K562 (cell line): ENCODE measurements around the gene LCA5. TPM values are rescaled to one million over a fixed set of nuclear protein-coding genes. Genes with fewer than 3 reads are reported as not detected.

ENCODE experiments used
- ATAC-seq: fragments of 200-7000 bp; cut with Tn5 transposase; 3 replicates; pipeline ENCODE4 v1.9.1; 2020; ENCODE audit warnings: moderate library complexity
- BruUV-seq: library from RNA; stranded (reverse); fragments of 400-500 nt; replicated peaks from 2 replicates; lab custom pipeline; 2021; lab: Mats Ljungman, UMichigan
- CTCF ChIA-PET: fragments of 300-600 bp; formaldehyde crosslinking; extraction: SDS; loops from one replicate; lab custom pipeline; 2021; ENCODE audit warnings: low intra/inter-chr PET ratio; lab: Yijun Ruan, JAX
- POLR2A ChIA-PET: fragments of 300-600, 350-650 bp; sonication (Branson Sonifier 250); formaldehyde crosslinking; extraction: SDS; loops from one replicate; lab custom pipeline; 2021; ENCODE audit warnings: antibody characterized with exemption, inconsistent platforms; lab: Yijun Ruan, JAX
- DNase-seq, 4 experiments: peaks; one replicate each; pipeline versions ENCODE4 v3.0.0 to v3.0.0-alpha.2; 2011 to 2018; ENCODE audit warnings: low spot score in 3 of 4, mixed read lengths in 3 of 4; ENCODE audit errors: extremely low read depth in 1 of 4
- FAIRE-seq: peaks from 2 replicates; lab custom pipeline; 2011; peaks lifted over from hg19 to GRCh38; lab: Jason Lieb, UNC
- H2AFZ ChIP-seq: 2 replicates; pipeline ENCODE4 v1.6.0; 2011; ENCODE audit warnings: low read depth, low read length, control low read depth, inconsistent platforms
- H3K27ac ChIP-seq: fragments of 200-600 bp; 3 replicates; pipeline ENCODE4 v1.8.0; 2011; ENCODE audit warnings: low read depth, mild to moderate bottlenecking, control low read depth, inconsistent platforms, low read length, moderate library complexity, mixed read lengths; ENCODE audit errors: extremely low read depth
- H3K27me3 ChIP-seq, 2 experiments: fragments of 300-600 bp in 1 of 2; 2 replicates in 1 of 2; 3 replicates in 1 of 2; pipeline versions ENCODE4 v1.6.0 to v1.8.0; 2011; ENCODE audit warnings: inconsistent platforms in 2 of 2, low read length in 2 of 2, mild to moderate bottlenecking in 1 of 2, mixed read lengths in 1 of 2, moderate library complexity in 1 of 2; ENCODE audit not compliant: control insufficient read depth in 2 of 2, insufficient read depth in 2 of 2
- H3K36me3 ChIP-seq: fragments of 300-600 bp; 3 replicates; pipeline ENCODE4 v1.8.0; 2011; ENCODE audit warnings: mild to moderate bottlenecking, low read length, inconsistent platforms; ENCODE audit not compliant: control insufficient read depth, insufficient read depth
- H3K4me1 ChIP-seq, 2 experiments: fragments of 200-600 bp in 1 of 2; replicated peaks in 1 of 2; 2 replicates in 1 of 2; 3 replicates in 1 of 2; pipeline versions ENCODE4 v1.5.1 to v1.8.0; 2011; ENCODE audit warnings: inconsistent platforms in 2 of 2, low read length in 2 of 2, mild to moderate bottlenecking in 1 of 2, mixed read lengths in 1 of 2, moderate library complexity in 1 of 2; ENCODE audit not compliant: control insufficient read depth in 2 of 2, insufficient read depth in 2 of 2
- H3K4me2 ChIP-seq: 2 replicates; pipeline ENCODE4 v1.6.1; 2011; ENCODE audit warnings: low read length, control low read depth, inconsistent platforms, mixed read lengths; ENCODE audit not compliant: insufficient read depth
- H3K4me3 ChIP-seq: fragments of 200-600 bp; sonication (generic), shearing (Covaris generic); 2 replicates; pipeline ENCODE4 v1.5.1; 2016; ENCODE audit warnings: control low read depth, inconsistent platforms
- H3K79me2 ChIP-seq: fragments of 200-600 bp; 3 replicates; pipeline ENCODE4 v1.8.0; 2011; ENCODE audit warnings: low read length, inconsistent platforms; ENCODE audit not compliant: control insufficient read depth, insufficient read depth
- H3K9ac ChIP-seq, 2 experiments: 2 replicates each; pipeline versions ENCODE4 v1.6.0 to v1.6.1; 2011; ENCODE audit warnings: low read depth in 2 of 2, low read length in 2 of 2, control low read depth in 1 of 2, inconsistent platforms in 1 of 2, mild to moderate bottlenecking in 1 of 2, mixed read lengths in 1 of 2; ENCODE audit not compliant: insufficient read depth in 1 of 2
- H3K9me1 ChIP-seq: one replicate; pipeline ENCODE4 v1.6.0; 2011; ENCODE audit warnings: inconsistent platforms, mild to moderate bottlenecking, low read length, moderate library complexity; ENCODE audit not compliant: control insufficient read depth, insufficient read depth
- H3K9me3 ChIP-seq: replicated peaks from 2 replicates; pipeline ENCODE4 v1.5.1; 2011; ENCODE audit warnings: low read depth, low read length, inconsistent platforms; ENCODE audit not compliant: control insufficient read depth, insufficient read depth
- H4K20me1 ChIP-seq: replicated peaks from 2 replicates; pipeline ENCODE4 v1.6.1; 2011; ENCODE audit warnings: low read length, inconsistent platforms, mixed read lengths; ENCODE audit not compliant: control insufficient read depth, insufficient read depth
- ARID2 ChIP-seq: fragments of 450-650 bp; IDR thresholded peaks from 2 replicates; pipeline ENCODE4 v1.6.1; 2017; ENCODE audit warnings: antibody characterized with exemption, mild to moderate bottlenecking
- FOS ChIP-seq: IDR thresholded peaks from 3 replicates; pipeline ENCODE4 v1.6.1; 2011; ENCODE audit not compliant: insufficient read length; ENCODE audit errors: extremely low read depth
- HES1 ChIP-seq: fragments of 450-650 bp; IDR thresholded peaks from 2 replicates; pipeline ENCODE4 v1.6.1; 2016; ENCODE audit warnings: low read depth, mild to moderate bottlenecking, moderate library complexity
- STAG1 ChIP-seq: sonication (generic); formaldehyde crosslinking; IDR thresholded peaks from 2 replicates; pipeline ENCODE4 v1.5.0; 2020; ENCODE audit warnings: missing genetic modification reagents, borderline replicate concordance
- ZNF224 ChIP-seq: sonication (generic); formaldehyde crosslinking; IDR thresholded peaks from 2 replicates; pipeline ENCODE4 v1.8.0; 2022; ENCODE audit warnings: mild to moderate bottlenecking, missing genetic modification reagents
- in situ Hi-C: fragments of 300-500 bp; cut with MboI; formaldehyde crosslinking; loops from 4 replicates; pipeline ENCODE4 v1.15.0; 2018; ENCODE audit warnings: inconsistent platforms, mixed read lengths
- intact Hi-C: fragments of 100-400 bp; cut with micrococcal nuclease; formaldehyde crosslinking; loops from 2 replicates; pipeline ENCODE4 v1.14.2; 2022
- polyA plus RNA-seq, 8 experiments: library from polyadenylated mRNA; depleted of rRNA in 4 of 8; stranded (reverse) in 5 of 8; unstranded in 3 of 8; fragments of >200 nt; fragmentation: Nextera tagmentation in 2 of 8; fragmentation: Illumina TruSeq in 1 of 8; extraction: Ambion mirVana in 2 of 8; extraction: Trizol in 1 of 8; gene quantifications; 2 replicates each; pipeline versions ENCODE4 v1.2.1 to v1.2.3, GENCODE V29; 2011 to 2014; ENCODE audit warnings: inconsistent platforms in 1 of 8, missing spikeins in 1 of 8
- small RNA-seq: library from RNA; depleted of rRNA; stranded (forward); fragments of <200 nt; gene quantifications from one replicate; pipeline ENCODE3, GENCODE V24; 2014
- total RNA-seq, 7 experiments: library from RNA; depleted of rRNA in 6 of 7; stranded (reverse); fragments of >200 nt in 6 of 7; fragmentation: Illumina TruSeq in 2 of 7; extraction: Trizol in 2 of 7; gene quantifications; 2 replicates each; pipeline versions ENCODE4 v1.2.1 to v1.2.3, GENCODE V29; 2011 to 2021; ENCODE audit warnings: low replicate concordance in 1 of 7
- TF ChIP-seq, protein P1 (sequence below): fragments of 250-450 bp; sonication (Bioruptor Pico); IDR thresholded peaks from 2 replicates; pipeline ENCODE4 v1.9.0; 2021; ENCODE audit warnings: mild to moderate bottlenecking
- TF ChIP-seq, protein P2 (sequence below): fragments of 250-450 bp; sonication (Bioruptor Pico); IDR thresholded peaks from 2 replicates; pipeline ENCODE4 v1.5.0; 2021; ENCODE audit warnings: mild to moderate bottlenecking, borderline replicate concordance

LCA5 gene
- total and polyA plus RNA-seq, 9 of the 15 experiments (the other 6 are each of a cell fraction or from before 2014, with no cell fraction given) = 1.0 to 3.4 (median 1.8) TPM

DNA sequence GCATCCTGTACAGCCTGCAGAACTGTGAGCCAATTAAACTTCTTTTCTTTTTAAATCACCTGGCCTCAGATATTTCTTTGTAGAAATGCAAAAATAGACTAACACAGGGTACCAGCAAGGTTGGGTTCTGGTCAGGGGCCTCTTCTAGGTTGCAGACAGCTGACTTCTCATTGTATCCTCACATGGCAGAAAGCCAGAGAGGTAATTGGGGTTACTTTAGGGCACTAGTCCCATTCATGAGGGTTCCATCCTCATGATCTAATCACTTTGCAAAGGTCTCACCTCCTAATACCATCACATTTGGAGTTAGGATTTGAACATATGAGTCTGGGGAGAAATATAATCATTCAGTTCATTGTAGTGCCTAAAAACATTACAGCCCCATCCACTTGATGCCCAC lies 101.5 kb downstream of the LCA5 start:
- H3K9ac ChIP-seq = no peak overlapping the region
- no peak for FAIRE-seq
- H3K9me1 ChIP-seq = no peaks in the 10 kb centered on the region
- H3K4me1 ChIP-seq = no peaks in the 10 kb centered on the region
- no peak overlapping the region for H3K4me2 ChIP-seq
- ChIA-PET POLR2A (no interaction called here), CTCF (no interaction called here)
- H3K4me3 ChIP-seq = no peak overlapping the region
- BruUV-seq = no TSS peak
- in situ Hi-C loops = no loop called here
- H3K79me2 ChIP-seq = no peaks in the 10 kb centered on the region
- TF ChIP-seq HES1 = no peak
- no peak for TF ChIP-seq ZNF224 (CRISPR knock-in tag)
- no peak for TF ChIP-seq STAG1 (CRISPR knock-in tag)
- TF ChIP-seq ARID2 = no peak
- TF ChIP-seq FOS = no peak
- TF ChIP-seq, protein P1, sequence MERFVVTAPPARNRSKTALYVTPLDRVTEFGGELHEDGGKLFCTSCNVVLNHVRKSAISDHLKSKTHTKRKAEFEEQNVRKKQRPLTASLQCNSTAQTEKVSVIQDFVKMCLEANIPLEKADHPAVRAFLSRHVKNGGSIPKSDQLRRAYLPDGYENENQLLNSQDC = no peak
- TF ChIP-seq, protein P2, sequence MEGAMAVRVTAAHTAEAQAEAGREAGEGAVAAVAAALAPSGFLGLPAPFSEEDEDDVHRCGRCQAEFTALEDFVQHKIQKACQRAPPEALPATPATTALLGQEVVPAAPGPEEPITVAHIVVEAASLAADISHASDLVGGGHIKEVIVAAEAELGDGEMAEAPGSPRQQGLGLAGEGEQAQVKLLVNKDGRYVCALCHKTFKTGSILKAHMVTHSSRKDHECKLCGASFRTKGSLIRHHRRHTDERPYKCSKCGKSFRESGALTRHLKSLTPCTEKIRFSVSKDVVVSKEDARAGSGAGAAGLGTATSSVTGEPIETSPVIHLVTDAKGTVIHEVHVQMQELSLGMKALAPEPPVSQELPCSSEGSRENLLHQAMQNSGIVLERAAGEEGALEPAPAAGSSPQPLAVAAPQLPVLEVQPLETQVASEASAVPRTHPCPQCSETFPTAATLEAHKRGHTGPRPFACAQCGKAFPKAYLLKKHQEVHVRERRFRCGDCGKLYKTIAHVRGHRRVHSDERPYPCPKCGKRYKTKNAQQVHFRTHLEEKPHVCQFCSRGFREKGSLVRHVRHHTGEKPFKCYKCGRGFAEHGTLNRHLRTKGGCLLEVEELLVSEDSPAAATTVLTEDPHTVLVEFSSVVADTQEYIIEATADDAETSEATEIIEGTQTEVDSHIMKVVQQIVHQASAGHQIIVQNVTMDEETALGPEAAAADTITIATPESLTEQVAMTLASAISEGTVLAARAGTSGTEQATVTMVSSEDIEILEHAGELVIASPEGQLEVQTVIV = no peak
- no peaks in the 10 kb centered on the region for H3K9me3 ChIP-seq
- H2AFZ ChIP-seq = no peak overlapping the region
- no peaks in the 10 kb centered on the region for H4K20me1 ChIP-seq
- no peak for DNase-seq
- no peaks in the 10 kb centered on the region for H3K36me3 ChIP-seq
- no peak for ATAC-seq
- H3K27me3 ChIP-seq = peaks cover 0 to 5% of the 10 kb centered on the region in 2 experiments; a peak in 3 of 5 replicates
- intact Hi-C loops = no loop called here
- H3K27ac ChIP-seq = no peak overlapping the region

Small RNA genes within 50 kb of the gene (small RNA-seq; reads per million reads assigned to genes)
- not detected for gene DBIP1

Other genes with a start within 250 kb of the LCA5 start
- gene SH3BGRL2, start 93.9 kb upstream of the LCA5 start, total RNA-seq (2014; rRNA removed) = 7.3 and 8.0 TPM in 2 replicates
- 12.1 and 13.6 TPM in 2 replicates for gene SH3BGRL2, start 93.9 kb upstream of the LCA5 start, total RNA-seq (2014; rRNA removed; fragmentation: Illumina TruSeq; extraction: Trizol)
- 9.1 and 10.2 TPM in 2 replicates for gene SH3BGRL2, start 93.9 kb upstream of the LCA5 start, total RNA-seq (2015; rRNA removed; fragmentation: Illumina TruSeq; extraction: Trizol)
- gene SH3BGRL2, start 93.9 kb upstream of the LCA5 start, total RNA-seq (2021) = 9.9 and 10.8 TPM in 2 replicates
- gene SH3BGRL2, start 93.9 kb upstream of the LCA5 start, polyA plus RNA-seq (2011; rRNA removed) = 2.9 and 5.5 TPM in 2 replicates
- 8.3 and 10.5 TPM in 2 replicates for gene SH3BGRL2, start 93.9 kb upstream of the LCA5 start, polyA plus RNA-seq (2014; fragmentation: Illumina TruSeq; extraction: Trizol)
- gene SH3BGRL2, start 93.9 kb upstream of the LCA5 start, polyA plus RNA-seq (2014; fragmentation: Nextera tagmentation; extraction: Ambion mirVana) = 1 to 10 TPM; 4.4 to 5.0 TPM
- 6.5 and 8.6 TPM in 2 replicates for gene SH3BGRL2, start 93.9 kb upstream of the LCA5 start, polyA plus RNA-seq (2014; rRNA removed)